Activated CD4-positive, CD25-positive, alpha-beta regulatory T cell treated with anti-CD3 and anti-CD28 coated beads, Interleukin-2, amount 50 U/mL, for 72 hours (primary cell): ENCODE data around the gene ZNF397.

Experiments used
- DNase-seq: peaks from one replicate; pipeline ENCODE4 v3.0.0; 2021

ZNF397 gene

DNA sequence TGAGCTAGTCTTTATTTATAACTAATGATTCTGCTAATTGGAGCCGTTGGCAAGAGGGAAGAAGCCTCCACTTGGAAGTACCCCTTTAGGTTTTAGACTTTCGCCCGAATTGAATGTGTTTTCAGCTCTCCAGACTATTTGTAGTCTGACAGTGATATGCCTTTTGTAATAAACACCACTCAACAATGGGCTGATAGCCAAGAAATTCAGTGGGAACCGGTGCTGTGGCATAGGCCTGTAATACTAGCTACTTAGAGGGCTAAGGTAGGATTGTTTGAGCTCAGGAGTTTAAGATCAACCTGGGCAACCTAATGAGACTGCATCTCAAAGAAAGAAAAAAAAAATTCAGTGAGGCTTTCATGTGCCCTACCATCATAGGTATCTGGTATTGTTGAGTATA is 62.8 kb downstream of the ZNF397 start:
- DNase-seq: no peak

- no peak for DNase-seq
These were observed 65.9 kb downstream of the ZNF397 start for GRCh38 chr18:35306588-35307250.
